ENCODE results near the gene KDM3B.

- peak; percentile 97 for TF ChIP-seq POLR2A (IDR thresholded peaks at IDR 0.05; ENCODE audit: low read length)
- no peak for TF ChIP-seq GATA1 (IDR thresholded peaks at IDR 0.05; ENCODE audit: low read depth, low read length)
Observed at GRCh38 chr5:138331449-138332368, 20.8 kb upstream of the KDM3B start, which contains the start of gene CDC25C.

All from erythroblast (primary cell).